HG03442 (cell line): Measurements from ENCODE around the gene NADSYN1.
"Not testable (repeated sequence)": the region's sequence is repeated elsewhere in the genome, so short reads cannot be mapped to it uniquely, and the experiment has no call there.

Experiments used
- ATAC-seq: cut with Tn5 transposase; IDR thresholded peaks from one replicate; pipeline ENCODE4 v1.9.1; 2021; ENCODE audit warnings: mild to moderate bottlenecking, moderate library complexity; ENCODE audit not compliant: unreplicated experiment

Gene NADSYN1

DNA sequence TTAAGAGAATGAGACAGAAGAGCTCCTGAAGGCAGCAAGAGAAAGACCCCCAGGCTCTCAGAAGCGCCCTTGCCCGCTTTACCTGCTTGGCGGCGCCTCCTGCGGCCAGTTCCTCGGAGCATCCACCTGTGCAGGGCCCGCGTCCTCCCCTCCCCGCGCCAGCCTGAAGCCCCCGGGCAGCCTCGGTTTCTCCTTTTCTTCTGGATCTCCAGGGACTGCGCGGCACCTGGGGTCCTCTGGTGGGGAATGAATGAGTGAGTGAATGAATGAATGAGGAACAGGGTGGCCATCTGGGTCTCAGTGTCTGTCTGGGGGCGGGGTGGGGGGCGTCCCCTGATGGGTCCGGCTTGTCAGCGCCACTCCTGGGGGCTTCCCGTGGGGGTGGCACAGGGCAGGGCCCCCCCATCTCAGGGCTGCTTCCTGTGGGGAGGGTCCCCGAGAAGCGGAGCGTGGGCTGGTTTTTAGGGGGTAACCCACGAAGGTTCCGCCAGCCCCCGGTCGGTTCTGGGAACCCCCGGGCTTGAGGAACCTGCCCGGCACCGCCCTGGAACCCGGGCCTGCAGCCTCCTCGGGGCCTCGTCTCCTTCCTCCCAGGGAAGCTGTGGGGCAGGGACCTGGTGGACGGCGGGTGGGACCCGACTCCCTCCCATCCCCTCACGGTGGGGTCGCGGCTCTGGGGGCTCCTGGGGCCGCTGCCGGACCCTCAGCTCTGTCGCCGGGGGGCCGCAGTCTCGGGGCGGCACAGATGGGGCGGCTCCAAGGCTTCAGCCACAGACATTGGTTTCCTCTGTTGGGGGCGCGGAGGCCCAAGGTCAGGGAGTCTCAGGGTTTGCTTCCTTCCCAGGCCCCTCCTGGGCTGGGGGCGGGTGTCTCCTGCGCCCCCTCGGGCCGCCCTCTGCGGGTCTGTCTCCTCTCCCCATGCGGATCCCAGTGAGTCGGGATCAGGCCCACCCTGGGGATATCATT, 65.8 kb downstream of the NADSYN1 start:
- ATAC-seq = no peak

DNA sequence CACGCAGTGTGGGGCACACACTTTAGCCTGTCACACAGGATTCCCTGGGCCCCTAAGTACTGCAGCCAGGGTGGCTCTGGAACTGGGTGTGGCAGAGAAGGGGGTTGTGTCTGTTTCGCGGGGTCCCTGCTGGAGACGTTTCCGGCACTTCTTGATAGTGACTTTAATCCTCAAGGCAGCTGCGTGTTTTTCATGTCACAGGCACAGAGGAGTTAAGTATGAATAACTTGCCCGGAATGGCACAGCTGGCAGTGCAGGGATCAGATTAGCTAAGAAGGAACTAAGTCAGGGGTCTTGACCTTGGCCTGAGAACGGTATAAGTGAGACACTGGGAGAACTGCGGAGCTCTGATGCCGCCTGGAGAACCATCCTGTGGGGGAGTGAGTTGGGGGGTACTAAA, 66.5 kb downstream of the NADSYN1 start:
- ATAC-seq = no peak

DNA sequence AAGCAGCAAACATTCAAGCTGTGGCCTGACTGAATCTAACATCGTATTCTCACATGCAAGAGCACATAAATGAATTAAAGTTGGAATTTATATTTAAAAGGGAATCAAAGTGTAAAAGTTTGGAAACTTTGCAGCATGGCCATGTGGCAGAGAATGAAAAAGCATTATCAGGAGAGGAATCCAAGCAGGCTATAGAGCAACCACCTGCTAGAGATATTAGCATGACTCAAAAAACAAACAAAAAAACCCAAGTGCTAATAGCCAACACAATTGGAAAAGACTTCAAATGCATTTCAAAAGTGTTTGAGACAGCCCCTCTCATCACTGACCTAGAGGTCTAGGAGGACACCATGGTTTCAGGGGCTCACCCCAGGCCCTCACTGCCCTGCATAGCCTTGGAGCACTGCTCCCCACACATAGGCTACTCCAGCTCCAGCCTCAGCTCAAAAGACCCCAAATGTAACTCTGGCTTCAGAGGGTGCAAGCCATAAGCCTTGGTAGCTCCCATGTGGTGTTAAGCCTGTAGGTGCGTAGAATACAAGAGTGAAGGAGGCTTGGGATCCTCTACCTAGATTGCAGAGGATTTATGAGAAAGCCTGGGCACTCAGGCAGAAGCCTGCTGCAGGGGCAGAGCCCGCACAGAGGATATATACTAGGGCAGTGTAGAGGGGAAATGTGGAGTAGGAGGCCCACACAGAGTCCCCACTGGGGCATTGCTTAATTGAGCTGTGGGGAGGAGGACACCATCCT, 72.4 kb downstream of the NADSYN1 start:
- no peak for ATAC-seq

GRCh38 chr11:71525938-71526495, 73.0 kb downstream of the NADSYN1 start:
- ATAC-seq = no peak

GRCh38 chr11:71526796-71527575, 74.0 kb downstream of the NADSYN1 start, which contains the start of gene KRTAP5-7:
TSS of gene KRTAP5-7 (plus strand) at chr11:71527267. CDS start at chr11:71527301, 34 bp downstream.
- ATAC-seq = not testable (repeated sequence)

- ATAC-seq = no peak
Observed at GRCh38 chr11:71527576-71528210, 74.7 kb downstream of the NADSYN1 start.

DNA sequence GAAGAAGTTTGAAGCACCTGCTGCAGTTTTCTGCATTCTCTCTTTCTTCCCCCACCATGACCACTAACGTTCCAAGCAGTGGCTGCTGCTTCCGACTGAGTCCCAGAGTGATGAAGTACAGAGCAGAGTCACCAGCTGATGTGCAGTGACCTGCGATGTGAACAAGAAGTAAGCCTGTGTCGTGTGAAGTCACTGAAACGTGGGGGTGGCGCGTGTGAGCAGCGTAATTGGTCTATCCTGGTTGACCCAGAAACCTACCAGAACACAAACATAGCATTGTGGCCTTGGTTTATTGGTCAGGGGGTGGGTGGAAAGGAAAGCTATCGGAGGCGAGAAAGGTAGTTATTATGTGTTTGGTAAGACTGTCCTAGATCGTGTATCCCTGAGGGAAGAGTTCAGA, 77.6 kb downstream of the NADSYN1 start:
- ATAC-seq = no peak

- ATAC-seq = no peak
Observed at GRCh38 chr11:71532036-71532610, 79.1 kb downstream of the NADSYN1 start.

GRCh38 chr11:71534711-71535608, 82.0 kb downstream of the NADSYN1 start:
- ATAC-seq = not testable (repeated sequence)

DNA sequence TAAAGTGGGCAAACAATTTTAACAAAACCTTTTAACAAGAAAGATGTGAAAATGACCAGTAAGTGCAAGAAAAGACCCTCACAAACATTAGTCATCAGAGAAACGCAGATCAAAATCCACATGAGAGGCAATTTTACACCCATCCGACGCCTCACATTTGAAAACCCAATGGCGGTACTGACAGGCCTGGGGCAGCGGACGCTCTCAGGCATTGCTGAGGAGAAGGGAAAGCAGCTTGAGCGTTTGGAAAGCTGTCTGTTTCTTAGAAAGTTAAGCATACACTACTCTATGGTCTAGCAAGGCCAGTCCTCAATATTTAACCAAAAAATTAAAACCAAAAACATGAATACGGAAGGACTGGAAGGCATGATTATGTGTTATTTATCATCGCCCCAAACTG, 82.8 kb downstream of the NADSYN1 start:
- no peak for ATAC-seq

- ATAC-seq = no peak
Observed at GRCh38 chr11:71537537-71537936, 84.5 kb downstream of the NADSYN1 start.

- ATAC-seq = not testable (repeated sequence)
Observed at GRCh38 chr11:71537977-71538665, 85.1 kb downstream of the NADSYN1 start, which contains the start of gene KRTAP5-8. TSS of gene KRTAP5-8 (plus strand) at chr11:71538025. CDS start at chr11:71538056, 31 bp downstream.

GRCh38 chr11:71538666-71538990, 85.6 kb downstream of the NADSYN1 start:
- ATAC-seq = no peak

- ATAC-seq = no peak
Observed at GRCh38 chr11:71539017-71539416, 86.0 kb downstream of the NADSYN1 start.

DNA sequence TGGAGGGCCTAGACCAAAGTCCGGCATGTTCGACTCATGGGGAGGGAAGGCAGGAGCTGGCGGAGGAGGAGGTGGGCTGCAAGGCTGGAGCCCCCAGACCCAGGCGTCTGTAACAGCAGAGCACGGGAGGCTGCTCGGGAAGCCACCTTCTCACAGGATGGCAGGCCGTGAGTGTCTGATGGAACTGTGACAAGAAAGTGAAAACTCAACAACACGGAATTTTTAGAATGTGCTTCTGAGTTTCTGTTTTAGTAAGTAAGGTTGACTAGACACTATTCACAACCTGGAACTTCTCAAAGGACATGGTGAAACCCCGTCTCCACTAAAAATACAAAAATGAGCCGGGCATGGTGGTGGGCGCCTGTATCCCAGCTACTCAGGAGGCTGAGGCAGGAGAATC, 87.0 kb downstream of the NADSYN1 start:
- not testable (repeated sequence) for ATAC-seq

- not testable (repeated sequence) for ATAC-seq
Observed at GRCh38 chr11:71540521-71541304, 87.7 kb downstream of the NADSYN1 start.

DNA sequence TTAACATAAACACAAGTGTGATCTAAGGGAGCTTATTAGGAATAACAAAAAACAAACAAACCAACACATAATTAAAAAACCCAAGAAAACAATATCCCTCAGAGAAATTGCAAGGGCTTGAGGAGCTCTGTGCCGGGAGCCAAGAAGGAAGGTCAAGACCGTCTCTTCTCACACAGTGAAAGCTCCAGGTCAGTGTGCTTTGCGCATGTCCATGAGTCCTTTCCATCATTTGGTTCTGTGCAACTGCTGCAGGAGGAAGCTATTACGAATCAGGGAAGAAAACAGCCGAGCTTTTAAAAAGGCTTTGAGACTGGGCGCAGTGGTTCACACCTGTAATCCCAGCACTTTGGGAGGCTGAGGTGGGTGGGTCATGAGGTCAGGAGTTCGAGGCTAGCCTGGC, 89.4 kb downstream of the NADSYN1 start:
- ATAC-seq = no peak
